ENCODE measurements around the gene OR6B3.
"Not testable (repeated sequence)": the region's sequence is repeated elsewhere in the genome, so short reads cannot be mapped to it uniquely, and the experiment has no call there.

OR6B3 gene

DNA sequence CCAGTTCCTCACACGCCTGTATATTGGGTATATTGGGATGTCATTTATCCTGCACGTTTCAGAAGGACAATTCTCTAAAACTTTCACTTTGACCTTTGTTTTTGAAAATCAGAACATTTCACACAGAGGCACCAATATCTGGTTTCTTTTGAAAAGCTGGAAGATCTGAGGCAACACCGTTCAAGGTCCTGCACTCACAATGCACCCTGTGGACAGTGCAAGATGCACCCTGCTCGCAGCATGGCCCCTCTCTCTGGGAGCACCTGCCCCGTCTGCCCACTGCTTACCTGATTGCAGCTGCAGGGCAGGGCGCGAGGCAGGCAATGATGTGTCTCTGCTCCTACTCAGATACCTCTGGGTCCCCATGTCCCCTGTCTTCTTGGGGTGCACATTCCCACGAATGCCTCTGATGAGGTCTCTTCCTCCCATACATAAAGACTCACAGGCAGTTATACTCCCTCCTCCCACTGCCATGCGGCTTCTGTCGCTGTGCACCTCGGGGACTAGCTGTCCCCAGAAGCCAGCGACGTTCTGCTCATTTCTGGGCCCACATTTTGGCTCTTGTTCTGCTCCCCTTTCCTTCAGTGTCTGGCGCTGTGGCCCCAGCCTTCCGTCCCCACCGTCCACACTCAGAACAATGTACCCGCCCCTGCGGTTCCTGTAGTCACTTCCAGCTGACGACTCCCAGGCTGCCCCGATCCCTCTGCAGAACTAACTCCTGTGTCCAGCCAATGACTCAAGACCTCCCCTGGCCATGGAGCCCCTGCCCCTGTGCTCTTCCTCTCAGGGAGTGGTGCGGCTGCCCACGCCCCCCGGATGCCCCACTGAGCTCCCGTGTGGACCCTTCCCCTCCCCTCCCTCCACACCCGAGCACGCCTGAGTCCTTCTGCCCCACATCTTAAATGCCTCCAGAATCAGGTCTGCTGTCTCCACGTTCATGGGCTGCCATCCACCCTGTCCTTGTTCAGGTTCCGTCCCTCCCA lies at the start of gene OR6B3:
Gene OR6B3, minus strand, starts transcription at position 349 of the 983 bp plus-strand sequence.
- DNase-seq: no peak

DNA sequence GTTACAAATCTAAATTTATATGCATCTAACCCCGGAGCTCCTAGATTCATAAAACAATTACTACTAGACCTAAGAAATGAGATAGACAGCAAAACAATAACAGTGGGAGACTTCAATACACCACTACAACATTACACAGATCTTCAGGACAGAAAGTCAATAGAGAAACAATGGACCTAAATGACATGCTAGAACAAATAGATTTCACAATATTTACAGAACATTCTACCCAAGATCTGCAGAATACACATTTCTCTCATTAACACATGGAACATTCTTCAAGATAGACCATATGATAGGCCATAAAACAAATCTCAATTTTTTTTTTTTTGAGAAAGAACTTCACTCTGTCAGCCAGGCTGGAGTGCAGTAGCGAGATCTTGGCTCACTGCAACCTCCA lies 45.0 kb upstream of the OR6B3 start:
- no peak for DNase-seq

DNA sequence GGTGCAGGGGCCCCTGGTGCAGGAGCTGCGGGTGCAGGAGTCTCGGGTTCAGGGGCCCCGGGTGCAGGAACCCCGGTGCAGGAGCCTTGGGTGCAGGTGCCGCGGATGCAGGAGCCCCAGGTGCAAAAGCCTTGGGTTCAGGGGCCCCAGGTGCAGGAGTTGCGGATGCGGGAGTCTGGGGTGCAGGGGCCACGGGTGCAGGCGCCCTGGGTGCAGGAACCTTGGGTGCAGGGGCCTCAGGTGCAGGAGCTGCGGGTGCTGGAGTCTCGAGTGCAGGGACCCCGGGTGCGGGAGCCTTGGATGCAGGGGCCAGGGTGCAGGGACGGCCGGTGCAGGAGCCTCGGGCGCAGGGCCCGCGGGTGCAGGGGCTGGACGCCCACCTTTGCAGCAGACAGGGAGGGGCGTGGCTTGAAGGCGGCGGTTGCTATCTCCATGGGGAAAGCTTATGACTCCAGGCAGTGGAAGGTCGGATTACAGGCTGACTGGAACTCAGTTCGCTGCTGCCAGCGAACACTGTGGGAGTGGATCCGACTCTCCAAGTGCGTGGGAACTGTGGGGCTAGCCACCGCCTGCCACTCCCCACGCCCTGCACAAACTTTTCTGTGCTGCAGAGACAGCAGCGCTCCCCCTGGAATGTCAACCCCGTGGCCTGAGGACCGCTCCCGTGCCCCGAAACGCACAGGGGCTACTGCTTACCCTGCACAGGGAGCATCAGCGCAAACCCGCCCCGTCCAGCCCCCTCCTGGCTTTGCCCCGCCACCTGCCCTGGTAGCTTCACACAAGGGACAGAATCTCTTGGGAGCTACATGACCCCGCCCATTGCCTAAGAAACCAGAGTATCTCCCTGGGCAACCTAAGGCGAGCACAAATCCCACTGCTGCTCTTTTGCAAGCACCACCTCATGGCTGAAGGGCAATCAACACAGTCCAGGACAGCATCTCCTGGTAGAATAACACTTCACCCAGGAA lies 42.5 kb upstream of the OR6B3 start:
- no peak for DNase-seq

DNA sequence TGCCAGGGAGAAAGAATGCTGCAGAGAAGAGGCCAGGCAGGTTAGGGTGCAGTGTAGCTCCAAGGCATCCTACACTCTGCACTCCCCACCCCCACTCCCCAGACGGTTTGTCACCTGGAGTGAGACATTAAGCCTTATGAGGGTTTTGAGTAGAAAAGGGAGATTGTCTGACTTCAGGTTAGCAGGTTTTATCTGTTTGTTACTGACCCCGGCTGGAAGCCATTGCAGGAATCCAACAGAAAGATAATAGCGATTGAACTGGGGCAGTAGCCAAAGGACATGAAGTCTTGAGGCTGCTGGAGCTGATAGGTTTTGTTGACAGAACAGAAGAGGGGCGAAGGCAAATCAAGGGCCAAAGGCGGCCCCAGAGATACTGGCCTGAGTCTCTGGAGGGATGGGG lies 36.0 kb upstream of the OR6B3 start:
- DNase-seq: no peak

DNA sequence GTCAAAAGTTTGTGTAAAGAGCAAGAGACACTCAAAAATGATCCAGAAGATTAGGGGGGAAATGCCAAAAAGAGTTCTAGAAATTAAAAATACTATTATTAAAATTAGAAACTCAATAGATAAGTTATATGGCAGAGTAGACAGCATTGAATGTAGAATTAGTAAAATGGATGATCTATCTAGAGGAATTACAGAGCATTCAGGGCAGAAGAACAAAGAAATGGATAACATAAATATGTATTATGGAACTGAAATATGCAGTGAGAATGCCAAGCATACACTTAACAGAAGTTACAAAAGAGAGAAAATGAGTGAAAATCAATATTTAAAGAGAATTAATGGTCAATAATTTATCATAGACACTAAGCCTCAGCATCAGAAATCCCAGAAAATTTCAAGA lies 33.2 kb upstream of the OR6B3 start:
- DNase-seq: no peak

DNA sequence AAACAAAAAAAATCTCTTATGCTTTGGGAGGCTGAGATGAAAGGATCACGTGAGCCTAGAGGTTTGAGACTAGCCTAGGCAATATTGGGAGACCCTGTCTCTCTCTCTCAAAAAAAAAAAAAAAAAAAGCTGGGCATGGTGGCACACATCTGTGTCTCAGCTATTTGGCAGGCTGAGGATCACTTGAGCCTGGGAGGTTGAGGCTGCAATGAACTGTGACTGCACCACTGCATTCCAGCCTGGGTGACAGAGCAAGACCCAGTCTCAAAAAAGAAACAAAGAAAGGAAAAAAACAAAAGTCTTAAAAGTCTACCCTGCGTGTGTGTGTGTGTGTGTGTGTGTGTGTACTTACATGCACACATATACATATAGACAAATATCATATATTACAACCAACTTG lies 25.3 kb upstream of the OR6B3 start:
- no peak for DNase-seq

DNA sequence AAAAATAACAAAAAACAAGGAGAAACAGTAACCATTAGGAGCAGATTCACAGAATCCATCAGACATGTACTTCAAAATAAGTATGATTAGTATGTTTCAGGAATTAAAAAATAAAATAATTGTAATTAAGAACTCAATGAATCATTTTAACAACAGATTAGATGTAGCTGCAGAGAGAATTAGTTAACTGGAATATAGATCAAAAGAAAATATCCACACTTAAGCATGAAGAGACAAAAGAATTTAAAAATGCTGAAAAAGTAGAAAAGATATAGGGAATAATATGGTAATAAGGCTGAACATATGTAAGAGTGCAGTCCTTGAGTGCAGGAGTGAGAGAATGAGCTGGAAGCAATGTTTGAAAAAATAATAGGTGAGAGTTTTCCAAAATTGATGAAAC lies 24.1 kb upstream of the OR6B3 start:
- DNase-seq: no peak

DNA sequence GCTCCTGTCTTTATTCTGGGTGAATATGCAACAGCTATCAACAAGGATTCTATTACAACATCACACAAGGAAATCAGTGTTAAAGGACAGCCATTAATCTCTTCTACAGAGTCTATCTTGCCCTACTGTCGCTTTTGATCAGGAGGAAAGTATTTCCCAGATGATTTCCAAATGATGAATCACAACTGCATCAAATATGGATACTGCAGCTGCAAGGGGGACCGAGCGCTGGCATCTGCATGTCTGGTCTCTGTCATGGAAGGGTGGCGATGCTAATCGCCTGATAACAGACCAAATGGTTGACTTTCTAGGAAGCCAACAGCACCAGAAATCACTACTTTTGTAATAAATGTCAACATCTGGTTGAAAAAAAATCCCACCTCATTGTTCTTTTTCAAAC lies 21.2 kb upstream of the OR6B3 start:
- no peak for DNase-seq

DNA sequence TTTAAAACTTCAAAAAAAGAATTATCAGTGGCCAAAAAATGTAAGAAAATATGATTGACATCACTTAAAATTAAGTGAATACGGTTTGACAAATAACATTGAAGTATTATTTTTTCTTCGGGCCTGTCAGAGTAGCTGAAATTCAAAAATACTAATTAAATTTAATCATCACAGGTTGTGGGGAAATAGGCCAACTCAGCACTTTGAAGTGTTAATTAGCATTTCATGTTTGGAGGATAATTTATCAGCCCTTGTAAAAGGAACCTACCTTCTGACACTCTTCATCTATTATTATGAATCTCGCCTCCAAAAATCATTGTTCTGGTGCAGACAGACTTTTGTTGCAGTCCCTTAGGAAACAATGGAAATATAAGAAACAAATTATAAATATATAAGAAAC lies 17.6 kb upstream of the OR6B3 start:
- DNase-seq: no peak

DNA sequence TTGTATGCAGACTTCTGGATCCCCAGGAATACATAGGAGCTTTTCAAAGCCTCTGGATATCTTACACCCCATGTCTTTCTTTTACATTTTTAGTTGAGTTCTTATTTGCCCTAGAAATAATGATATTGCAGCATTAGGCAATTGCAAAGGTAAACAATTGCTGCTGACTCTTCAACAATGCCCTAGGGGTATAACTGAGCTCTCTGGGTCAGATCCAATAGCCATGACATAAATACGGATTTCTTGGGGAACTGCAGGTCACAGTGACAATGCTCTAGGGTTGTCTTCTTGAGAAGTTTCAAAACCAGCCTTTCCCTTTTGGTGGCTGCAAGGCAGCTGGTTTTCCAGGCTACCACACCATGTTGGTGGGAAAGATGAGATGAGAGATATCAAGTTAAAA lies 16.5 kb upstream of the OR6B3 start:
- DNase-seq: no peak

DNA sequence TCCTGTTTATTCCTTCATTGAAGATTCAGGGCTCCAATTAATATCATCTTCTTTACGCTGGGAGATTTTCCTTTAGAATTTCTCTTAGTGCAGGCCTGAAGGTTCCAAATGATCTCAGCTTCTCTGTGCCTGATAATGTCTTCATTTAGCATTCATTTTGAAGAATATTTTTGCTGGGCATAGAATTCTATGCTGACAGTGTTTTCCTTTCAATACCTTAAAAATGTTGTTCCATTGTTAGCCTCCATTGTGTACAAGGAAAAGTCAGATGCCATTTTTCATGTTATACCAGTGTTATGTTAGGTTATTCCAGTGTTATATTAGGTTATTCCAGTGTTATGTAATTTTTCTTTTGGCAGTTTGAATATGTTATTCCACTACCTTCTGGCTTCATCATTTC lies 14.9 kb upstream of the OR6B3 start:
- DNase-seq: no peak

DNA sequence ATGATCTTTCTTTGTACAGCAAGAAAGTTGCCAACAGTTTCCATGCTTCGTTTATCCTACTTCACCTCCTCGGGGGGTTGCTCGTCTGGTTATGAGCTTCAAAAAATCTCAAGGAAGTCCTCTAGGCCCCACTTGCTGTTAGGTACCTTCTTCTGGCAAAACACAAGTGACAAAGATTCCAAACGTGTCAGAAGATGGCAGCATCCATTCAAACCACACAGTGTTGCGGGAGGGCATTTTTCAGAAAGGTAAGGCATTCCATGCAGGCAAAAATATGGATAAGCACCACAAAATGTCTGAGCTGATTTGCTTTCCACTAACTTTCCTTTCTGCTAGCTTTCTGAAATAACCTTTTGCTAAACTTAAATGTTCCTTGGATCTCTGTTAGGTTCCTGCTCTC lies 13.2 kb upstream of the OR6B3 start:
- DNase-seq: no peak

DNA sequence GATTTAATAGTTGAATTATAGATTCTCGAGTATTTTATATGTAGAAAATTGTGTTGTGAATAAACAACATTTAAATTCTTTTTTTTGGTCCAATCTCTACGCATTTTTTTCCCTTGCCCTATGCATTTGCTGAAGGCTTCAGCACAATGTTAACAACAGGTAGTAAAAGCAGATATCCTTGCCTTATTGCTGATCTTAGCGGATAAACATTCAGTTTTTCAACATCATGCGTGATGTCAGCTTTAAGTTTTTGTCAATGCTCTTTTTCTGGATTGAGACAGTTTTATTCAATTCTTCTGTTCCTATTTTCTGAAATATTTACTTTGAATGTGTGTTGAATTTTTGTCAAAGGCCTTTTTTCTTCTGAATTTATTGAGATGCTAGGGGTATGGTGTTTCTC lies 11.6 kb upstream of the OR6B3 start:
- DNase-seq: no peak

DNA sequence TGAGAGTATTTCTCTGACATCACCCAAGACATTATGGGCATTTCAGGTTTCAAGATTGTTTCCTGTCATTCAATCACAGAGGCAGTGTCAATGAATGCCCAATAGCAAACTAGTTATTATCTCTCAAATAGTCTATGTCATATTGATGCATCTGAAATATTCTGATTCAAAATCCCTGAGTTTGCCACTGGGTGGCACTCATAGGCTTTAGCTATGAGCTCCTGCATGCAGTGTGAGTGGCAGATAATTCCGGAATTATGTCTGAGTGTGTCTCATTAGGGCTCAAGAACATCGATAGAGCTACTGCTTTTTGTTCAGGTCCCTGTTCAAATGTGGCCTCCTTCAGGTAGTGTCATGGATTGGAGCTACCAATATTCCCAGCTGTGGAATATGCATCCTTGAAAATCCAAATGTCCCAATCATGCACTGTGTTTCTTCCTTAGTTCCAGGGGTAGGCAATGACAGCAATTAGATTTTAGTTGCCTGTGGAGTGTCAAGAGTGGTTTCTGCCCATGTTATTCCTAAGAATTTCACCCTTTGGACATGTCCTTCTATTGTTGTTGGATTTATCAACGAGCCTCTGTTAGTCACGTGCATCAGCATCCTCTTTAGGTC lies 7.8 kb upstream of the OR6B3 start:
- DNase-seq: peak; percentile 41

DNA sequence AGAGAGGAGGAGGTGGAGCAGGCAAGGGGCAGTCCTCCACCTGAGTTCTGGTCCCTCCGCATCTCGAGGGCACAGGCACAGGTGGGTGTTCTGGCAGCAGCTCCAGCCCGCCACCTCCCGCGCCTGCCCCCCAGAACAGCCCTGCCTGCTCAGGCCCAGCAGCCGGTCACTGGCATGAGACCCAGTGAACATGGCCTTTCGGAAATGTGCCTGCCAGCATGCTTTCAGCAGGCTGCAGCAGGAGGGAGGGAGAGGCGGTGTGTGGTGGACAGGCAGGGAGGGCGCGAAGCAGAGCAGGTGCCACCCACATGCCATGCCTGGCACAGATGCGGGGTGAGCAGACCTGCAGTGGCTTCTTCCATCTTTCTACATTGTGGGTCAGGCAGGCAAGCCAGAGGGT lies 3.4 kb upstream of the OR6B3 start:
- DNase-seq: no peak

DNA sequence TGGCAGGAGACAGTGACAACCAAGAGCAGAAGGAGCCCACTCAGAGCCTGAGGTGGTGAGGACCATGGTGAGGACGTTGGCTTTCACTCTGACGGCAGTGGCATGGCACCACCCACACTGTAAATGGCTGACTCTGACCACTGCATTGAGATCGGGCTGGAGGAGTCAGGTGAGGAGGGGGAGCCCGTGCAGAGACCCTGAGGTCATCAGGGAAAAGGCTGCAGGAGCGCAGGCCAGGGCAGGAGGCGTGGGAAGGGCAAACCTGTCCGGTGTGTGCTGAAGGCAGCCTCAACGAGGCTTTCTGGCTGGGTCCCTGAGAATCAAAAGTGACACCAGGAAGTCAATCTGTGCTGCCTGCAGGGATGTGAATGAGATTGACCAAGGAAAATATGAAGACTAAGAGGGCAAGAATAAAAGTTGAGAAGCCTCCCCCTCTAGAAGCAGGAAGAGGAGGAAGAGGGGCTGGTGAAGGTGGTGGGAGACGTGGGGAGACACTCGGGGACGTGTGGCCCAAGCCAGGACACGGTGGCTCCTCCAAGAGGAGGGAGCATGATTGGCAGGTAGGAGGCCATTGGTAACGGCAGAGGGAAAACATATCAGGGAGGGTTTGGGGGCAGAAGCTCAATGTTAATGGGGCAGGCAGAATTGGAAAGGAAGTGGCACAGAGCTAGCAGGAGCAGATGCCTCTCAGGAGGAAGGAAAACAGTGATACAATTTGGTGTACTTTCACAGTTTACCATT lies 2.0 kb upstream of the OR6B3 start:
- no peak for DNase-seq

DNA sequence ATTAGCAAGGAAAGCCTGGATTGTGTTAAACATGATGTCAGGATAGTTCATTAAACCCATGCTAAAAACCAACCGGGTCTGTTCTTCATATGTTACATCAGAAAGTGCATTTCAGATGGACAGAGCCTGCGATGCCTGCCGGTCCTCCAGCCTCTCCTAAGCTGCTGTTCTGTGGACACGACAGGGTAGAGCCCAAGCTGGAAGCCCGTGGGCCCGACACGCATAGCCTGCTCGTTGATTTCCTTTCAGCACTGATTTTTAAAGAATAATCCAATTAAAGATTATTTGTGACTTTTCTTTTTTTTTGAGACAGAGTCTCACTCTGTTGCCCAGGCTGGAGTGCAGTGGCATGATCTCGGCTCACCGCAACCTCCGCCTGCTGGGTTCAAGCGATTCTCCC lies 797 bp downstream of the OR6B3 start:
- no peak for DNase-seq

DNA sequence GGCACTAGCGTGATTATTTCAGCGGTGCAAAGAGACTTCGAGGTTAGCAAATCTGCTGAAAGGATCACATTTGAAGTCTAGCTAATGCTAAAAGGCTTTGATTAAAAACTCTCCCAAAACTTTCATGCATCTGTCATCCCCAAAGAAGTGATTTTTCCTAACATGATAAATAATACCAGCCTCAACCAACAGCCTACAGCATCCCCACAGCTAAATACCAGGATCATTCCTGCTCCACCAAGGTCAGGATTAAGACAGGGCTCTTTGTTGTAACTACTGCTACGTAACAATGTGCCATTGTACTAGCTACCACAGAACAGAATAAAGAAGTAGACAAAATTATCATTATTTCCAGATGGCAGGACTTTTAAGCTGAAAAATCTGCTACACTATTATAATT lies 1.6 kb downstream of the OR6B3 start:
- no peak for DNase-seq

DNA sequence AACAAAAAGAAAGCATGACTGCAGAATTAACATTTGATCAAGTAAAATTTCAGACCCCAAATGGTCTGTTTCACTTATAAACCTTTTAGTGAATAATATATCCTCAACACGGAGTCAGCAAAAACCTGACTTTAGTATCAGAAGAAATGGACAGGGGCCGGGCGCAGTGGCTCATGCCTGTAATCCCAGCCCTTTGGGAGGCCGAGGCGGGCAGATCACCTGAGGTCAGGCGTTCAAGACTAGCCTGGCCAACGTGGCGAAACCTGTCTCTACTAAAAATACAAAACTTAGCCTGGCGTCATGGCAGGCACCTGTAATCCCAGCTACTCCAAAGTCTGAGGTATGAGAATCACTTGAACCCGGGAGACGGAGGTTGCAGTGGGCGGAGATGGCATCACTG lies 3.0 kb downstream of the OR6B3 start:
- DNase-seq: no peak

DNA sequence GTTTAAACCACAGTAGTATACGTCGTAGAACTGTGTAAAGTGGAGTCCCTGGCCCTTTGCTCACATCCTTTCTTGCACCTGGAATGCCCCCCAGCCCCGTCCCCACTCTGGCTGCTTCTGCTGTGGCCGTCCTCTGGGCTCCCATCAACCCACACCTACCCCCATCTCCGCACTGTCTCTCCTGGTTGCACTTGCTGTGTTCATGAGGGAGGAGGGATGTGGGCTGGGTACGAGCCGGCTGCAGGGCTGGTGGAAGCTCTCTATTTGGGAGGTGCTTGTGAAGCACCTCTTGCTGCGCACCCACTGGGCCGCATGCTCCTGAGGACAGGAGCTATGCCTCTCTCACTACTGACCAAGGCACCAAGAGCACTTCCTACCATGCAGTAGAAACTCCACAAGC lies 5.1 kb downstream of the OR6B3 start:
- DNase-seq: no peak

DNA sequence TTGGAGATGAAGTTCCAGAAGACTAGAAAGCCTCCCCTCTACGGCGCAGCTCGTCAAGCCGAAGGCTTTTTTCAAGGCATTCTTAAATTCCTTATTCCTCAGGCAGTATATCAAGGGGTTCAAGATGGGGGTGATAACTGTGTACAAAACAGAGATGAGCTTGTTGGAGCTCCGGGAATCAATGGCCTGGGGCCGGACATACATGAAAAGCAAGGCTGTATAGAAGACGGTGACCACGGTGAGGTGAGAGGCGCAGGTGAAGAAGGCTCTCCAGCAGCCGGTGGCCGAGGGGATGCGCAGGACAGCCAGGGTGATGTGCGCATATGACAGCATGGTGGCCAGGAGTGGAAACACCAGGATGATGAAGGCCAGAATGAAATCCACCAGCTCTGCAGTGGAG lies 8.2 kb downstream of the OR6B3 start:
- no peak for DNase-seq

DNA sequence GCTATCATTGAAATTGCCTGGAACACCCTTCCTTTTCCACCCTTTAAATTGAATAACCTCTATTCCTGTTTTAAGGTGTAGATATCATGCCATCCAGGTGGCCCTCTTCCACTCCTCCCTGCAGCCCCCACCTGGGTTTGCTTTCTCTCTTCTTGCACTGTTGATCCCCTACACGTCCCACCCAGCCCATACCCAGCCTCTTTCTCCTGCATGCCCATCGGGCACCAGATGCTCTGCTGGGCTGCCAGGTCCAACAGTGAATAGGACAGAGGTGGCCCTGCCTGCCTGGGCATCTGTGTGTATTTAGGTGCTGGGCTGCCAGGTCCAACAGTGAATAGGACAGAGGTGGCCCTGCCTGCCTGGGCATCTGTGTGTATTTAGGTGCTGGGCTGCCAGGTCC lies 9.2 kb downstream of the OR6B3 start:
- not testable (repeated sequence) for DNase-seq
